Gastroesophageal sphincter (tissue), 3 donors: Measurements from ENCODE around the gene GALNT2.

ENCODE experiments used
- CTCF ChIP-seq, 4 experiments: fragments of 200-600 bp in 2 of 4; fragments of 450-650 bp in 2 of 4; sonication (generic) in 1 of 4; IDR thresholded peaks; one replicate each; pipeline ENCODE4 v1.5.1; 2017 to 2019; ENCODE audit warnings: antibody characterized with exemption in 4 of 4, mild to moderate bottlenecking in 2 of 4, moderate library complexity in 2 of 4
- EP300 ChIP-seq: sonication (generic); formaldehyde crosslinking; IDR thresholded peaks from one replicate; pipeline ENCODE4 v1.6.1; 2017; ENCODE audit warnings: antibody characterized with exemption, mild to moderate bottlenecking
- POLR2A ChIP-seq, 2 donors: fragments of 450-650 bp; IDR thresholded peaks; one replicate each; pipeline ENCODE4 v1.6.1; 2017; ENCODE audit warnings: antibody characterized with exemption in 2 of 2, mild to moderate bottlenecking in 2 of 2, moderate library complexity in 1 of 2
- POLR2AphosphoS5 ChIP-seq: sonication (generic); formaldehyde crosslinking; IDR thresholded peaks from one replicate; pipeline ENCODE4 v1.6.1; 2017; ENCODE audit warnings: antibody characterized with exemption

GRCh38 chr1:230105245-230105753 is 38.3 kb downstream of the GALNT2 start:
- TF ChIP-seq CTCF (IDR thresholded peaks at IDR 0.05) = no peak
- TF ChIP-seq POLR2A (IDR thresholded peaks at IDR 0.05) = no peak
- no peak for TF ChIP-seq POLR2AphosphoS5
- TF ChIP-seq EP300 = no peak
